GM21786 (cell line): ENCODE measurements around the gene SLC2A1.
A peak's percentile ranks its signal among the peaks of the same experiment; 100 is the strongest.

Experiments
- ATAC-seq: cut with Tn5 transposase; IDR thresholded peaks from one replicate; pipeline ENCODE4 v1.9.1; 2021; ENCODE audit not compliant: unreplicated experiment

SLC2A1 gene

GRCh38 chr1:42960566-42961311 lies 2.1 kb upstream of the SLC2A1 start:
- ATAC-seq, result no peak

DNA sequence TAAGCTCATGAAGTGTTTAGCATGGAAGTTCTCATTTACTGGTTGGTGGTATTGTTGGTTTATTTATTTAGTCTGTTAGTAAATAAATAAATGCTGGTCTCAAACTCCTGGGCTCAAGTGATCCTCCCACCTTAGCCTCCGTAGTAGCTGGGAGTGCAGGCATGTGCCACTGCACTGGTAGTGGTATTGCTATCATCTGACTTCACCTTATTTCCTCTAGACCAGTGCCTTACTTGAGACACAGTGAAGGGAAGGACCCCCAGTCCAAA lies 1.4 kb upstream of the SLC2A1 start:
- no peak for ATAC-seq

- ATAC-seq, result peak; percentile 25
Observed at GRCh38 chr1:42957880-42958487, 684 bp downstream of the SLC2A1 start.

DNA sequence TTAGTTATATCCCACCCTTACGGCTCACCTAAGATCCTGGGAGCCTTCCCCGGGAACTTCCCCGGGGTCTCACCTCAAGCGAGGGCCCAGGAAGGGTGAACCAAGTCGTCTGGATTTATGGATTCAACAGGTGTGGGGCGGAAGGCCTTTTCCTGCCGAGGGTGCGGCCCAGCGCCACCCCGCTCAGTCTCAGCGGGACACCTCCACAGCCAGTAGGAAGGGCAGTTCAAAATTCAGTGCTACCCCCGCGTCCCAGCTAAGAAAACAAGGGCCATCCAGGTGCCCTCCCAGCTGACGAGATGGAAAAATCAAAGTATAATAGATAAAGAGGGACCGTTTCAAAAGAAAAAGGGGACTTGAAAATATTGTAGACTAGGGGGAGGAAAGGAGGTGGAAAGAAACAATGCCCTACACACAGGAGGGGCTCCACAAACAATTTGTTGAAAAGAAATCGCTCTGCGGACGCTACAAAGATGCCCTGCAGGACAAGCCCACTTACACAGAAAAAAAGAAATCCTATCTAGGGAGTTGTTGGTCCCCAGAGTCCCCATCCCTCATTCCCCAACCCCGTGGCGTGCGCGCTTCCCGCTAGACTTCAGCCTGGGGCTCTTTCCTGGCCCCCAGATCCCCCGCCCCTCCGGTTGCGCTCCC lies 1.3 kb downstream of the SLC2A1 start:
- no peak for ATAC-seq

DNA sequence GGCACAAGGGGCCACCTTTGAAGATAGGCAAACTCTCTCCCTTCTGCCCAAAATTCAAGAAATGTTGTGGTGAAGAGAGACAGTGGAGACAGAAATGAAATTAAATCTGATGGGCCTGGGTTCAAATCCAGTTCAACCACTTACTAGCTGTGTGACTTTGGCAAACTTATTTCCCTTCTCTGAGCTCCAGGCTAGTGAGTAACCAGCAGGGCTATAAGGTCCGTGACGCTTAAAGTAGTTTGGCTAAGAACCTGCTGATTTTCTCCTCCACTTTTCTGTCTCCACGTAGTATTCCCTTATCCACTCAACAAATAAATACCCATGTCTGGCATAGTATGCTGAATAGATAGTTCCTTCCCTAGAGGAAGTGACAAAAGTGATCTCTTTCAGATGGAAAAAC lies 1.9 kb downstream of the SLC2A1 start:
- ATAC-seq, result no peak

DNA sequence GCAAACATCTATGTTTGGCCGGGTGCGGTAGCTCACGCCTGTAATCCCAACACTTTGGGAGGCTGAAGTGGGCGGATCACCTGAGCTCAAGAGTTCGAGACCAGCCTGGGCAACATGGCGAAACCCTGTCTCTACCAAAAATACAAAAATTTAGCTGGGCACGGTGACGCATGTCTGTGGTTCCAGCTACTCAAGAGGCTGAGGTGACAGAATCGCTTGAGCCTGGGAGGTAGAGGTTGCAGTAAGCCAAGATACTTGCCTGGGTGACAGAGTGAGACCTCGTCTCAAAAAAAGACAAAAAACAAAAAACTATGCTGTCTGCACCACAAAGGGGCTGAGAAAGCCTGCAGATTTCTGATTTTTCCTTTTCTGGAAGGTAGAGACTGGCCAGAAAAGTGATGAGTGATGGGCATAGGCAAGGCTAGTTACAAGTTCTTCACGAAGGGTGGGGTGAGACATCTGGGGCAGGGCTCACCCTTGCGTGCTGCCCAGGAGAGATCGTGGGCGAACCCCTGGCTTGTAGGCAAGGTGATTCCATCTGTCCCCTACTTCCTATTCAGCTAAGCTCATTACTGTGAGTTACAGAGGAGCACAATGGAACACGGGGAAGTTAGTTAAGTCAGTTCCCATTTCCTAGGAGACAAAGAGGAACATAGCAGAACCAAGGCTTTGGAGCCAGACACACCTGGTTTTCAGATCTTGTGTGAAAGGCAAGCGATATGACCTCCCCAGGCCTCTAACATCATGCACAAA lies 3.2 kb downstream of the SLC2A1 start:
- no peak for ATAC-seq

- ATAC-seq, result no peak
Observed at GRCh38 chr1:42953182-42954180, 5.2 kb downstream of the SLC2A1 start.

- peak; percentile 56 for ATAC-seq
Observed at GRCh38 chr1:42952303-42953001, 6.2 kb downstream of the SLC2A1 start.

GRCh38 chr1:42951588-42951987 lies 7.1 kb downstream of the SLC2A1 start:
- no peak for ATAC-seq

GRCh38 chr1:42950116-42950481 lies 8.6 kb downstream of the SLC2A1 start:
- ATAC-seq, result no peak

GRCh38 chr1:42949312-42950115 lies 9.2 kb downstream of the SLC2A1 start:
- no peak for ATAC-seq

GRCh38 chr1:42947965-42948732 lies 10.5 kb downstream of the SLC2A1 start:
- ATAC-seq, result no peak

GRCh38 chr1:42947117-42947516 lies 11.6 kb downstream of the SLC2A1 start:
- no peak for ATAC-seq

DNA sequence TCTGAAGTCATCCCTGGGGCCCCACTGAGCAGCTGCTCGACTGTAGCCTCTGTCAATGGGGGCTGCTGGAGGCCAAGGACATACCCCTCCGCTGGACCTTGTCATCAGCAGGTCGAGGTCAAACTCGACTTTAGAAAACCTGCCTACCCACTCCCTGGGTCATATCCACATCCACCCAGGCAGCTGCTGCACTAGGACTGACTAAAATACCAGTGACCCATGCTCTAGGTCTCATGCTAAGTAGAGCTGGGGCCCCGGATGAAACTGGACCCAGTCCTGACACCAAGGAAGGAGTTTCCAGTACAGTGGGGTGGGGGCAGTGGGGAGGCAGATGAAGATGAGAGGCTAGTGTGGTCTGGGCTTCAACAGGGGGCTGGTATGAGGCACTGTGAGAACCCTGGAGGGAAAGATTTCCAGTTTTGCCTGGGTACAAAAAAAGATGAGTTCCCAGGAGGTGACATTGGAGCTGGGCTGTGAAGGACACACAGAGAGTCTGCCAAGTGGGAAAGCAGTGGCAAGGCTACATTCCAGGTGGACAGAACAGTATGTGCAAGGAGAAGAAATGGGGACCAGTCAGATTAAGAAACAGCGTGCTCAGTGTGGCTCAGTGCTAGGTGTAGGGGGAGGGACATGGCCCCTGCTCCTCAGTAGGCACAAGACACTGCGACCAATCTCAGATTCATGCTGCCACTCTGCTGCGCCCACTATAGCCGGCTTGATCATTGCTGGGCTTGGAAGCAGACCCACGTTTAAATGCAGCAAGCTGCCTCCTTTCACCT lies 12.4 kb downstream of the SLC2A1 start:
- no peak for ATAC-seq

DNA sequence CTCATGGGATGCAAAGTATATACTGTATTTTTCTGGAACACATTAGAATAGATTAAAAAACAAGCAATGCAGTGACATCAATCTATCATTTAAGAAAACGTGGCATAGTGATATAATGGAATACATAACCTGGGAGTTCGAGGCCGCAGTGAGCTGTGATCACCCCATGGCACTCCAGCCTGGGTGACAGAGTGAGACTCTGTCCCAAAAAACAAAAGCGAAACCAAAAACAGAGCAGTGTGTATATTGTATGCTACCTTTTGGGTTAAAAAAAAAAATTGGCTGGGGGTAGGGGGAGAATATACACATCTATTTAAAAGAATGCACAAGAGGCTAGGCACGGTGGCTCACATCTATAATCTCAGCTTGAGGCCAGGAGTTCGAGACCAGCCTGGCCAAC lies 13.5 kb downstream of the SLC2A1 start:
- ATAC-seq, result no peak

- no peak for ATAC-seq
Observed at GRCh38 chr1:42944246-42944928, 14.3 kb downstream of the SLC2A1 start.

- ATAC-seq, result no peak
Observed at GRCh38 chr1:42943728-42944127, 14.9 kb downstream of the SLC2A1 start.
